ENCODE data around the gene TRIM56. TPM values are rescaled to one million over a fixed set of nuclear protein-coding genes. Genes with fewer than 3 reads are reported as not detected.

Gene TRIM56
- total and polyA plus RNA-seq, 9 of the 15 experiments (the other 6 are each of a cell fraction or from before 2014, with no cell fraction given): 2.0 to 29.7 (median 11.6) TPM

DNA sequence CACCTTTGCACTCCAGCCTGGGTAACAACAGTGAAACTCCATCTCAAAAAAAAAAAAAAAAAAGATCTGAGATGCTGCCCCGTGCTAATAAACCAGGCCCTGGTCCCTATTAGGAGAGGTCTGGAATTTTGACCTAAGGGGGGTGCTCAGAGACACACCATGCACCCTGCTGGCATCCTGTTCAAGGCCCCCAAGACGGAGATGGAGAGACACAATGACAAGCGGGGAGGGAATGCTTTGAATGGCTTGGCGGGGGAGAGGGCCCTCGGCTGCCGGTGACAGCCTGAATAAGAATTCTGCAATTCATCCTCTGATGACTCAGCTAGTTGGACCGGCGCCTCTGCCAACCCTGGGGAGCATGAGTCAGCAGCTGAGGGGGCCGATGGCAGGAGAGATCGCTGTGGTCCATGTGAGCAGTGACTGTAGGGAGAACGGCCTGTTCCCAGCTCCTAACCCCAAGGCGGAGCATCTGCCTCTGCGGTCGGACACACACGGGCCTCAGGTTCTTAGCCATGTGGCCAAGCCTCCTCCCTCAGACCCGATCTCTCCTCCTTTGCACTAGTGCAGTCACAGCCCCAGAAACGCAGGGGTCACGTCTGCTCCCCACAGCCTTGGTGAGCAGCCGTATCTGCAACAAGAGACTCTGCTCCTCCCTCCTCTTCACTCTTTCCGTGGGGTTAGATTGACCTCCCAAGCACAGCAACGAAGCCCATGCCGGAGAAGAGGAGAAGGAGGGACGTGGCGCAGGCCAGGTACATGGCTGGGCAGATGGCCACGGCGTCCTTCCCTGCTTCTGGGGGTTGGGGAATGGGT is 14.9 kb downstream of the TRIM56 start (continued):
- TF ChIP-seq, protein P1, sequence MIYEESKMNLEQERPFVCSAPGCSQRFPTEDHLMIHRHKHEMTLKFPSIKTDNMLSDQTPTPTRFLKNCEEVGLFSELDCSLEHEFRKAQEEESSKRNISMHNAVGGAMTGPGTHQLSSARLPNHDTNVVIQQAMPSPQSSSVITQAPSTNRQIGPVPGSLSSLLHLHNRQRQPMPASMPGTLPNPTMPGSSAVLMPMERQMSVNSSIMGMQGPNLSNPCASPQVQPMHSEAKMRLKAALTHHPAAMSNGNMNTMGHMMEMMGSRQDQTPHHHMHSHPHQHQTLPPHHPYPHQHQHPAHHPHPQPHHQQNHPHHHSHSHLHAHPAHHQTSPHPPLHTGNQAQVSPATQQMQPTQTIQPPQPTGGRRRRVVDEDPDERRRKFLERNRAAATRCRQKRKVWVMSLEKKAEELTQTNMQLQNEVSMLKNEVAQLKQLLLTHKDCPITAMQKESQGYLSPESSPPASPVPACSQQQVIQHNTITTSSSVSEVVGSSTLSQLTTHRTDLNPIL (CRISPR knock-in tag; IDR thresholded peaks at IDR 0.05): peak; percentile 15; the same call in 1 of the 2 replicates
- no peak for TF ChIP-seq ZNF253 (CRISPR knock-in tag; conservative IDR thresholded peaks at IDR 0.05)
- no peak for TF ChIP-seq CREBBP (IDR thresholded peaks at IDR 0.05; ENCODE audit: low read depth, low read length)
- TF ChIP-seq ZNF444 (CRISPR knock-in tag; IDR thresholded peaks at IDR 0.05): 0 out of 2 replicates have a peak, but pooled peaks have one; percentile 39
- no peak for TF ChIP-seq CC2D1A (IDR thresholded peaks at IDR 0.05)
- no peak for TF ChIP-seq TCFL5 (CRISPR knock-in tag; conservative IDR thresholded peaks at IDR 0.05)
- TF ChIP-seq GATAD2B (IDR thresholded peaks at IDR 0.05; ENCODE audit: borderline replicate concordance): no peak; the same call in 1 of the 2 replicates
- no peak for TF ChIP-seq NUFIP1 (IDR thresholded peaks at IDR 0.05; ENCODE audit: partially characterized antibody)
- TF ChIP-seq ZBTB7A (IDR thresholded peaks at IDR 0.05; ENCODE audit: borderline replicate concordance, control insufficient read depth, low read depth, low read length): peak; percentile 24; the same call in 1 of the 2 replicates
- TF ChIP-seq, protein P2, sequence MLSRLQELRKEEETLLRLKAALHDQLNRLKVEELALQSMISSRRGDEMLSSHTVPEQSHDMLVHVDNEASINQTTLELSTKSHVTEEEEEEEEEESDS (CRISPR knock-in tag; IDR thresholded peaks at IDR 0.05): no peak
- peak; percentile 93 for TF ChIP-seq ATF7 (IDR thresholded peaks at IDR 0.05)
- TF ChIP-seq, protein P3, sequence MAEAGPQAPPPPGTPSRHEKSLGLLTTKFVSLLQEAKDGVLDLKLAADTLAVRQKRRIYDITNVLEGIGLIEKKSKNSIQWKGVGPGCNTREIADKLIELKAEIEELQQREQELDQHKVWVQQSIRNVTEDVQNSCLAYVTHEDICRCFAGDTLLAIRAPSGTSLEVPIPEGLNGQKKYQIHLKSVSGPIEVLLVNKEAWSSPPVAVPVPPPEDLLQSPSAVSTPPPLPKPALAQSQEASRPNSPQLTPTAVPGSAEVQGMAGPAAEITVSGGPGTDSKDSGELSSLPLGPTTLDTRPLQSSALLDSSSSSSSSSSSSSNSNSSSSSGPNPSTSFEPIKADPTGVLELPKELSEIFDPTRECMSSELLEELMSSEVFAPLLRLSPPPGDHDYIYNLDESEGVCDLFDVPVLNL (CRISPR knock-in tag; IDR thresholded peaks at IDR 0.05; ENCODE audit: low read depth): no peak
- TF ChIP-seq, protein P4, sequence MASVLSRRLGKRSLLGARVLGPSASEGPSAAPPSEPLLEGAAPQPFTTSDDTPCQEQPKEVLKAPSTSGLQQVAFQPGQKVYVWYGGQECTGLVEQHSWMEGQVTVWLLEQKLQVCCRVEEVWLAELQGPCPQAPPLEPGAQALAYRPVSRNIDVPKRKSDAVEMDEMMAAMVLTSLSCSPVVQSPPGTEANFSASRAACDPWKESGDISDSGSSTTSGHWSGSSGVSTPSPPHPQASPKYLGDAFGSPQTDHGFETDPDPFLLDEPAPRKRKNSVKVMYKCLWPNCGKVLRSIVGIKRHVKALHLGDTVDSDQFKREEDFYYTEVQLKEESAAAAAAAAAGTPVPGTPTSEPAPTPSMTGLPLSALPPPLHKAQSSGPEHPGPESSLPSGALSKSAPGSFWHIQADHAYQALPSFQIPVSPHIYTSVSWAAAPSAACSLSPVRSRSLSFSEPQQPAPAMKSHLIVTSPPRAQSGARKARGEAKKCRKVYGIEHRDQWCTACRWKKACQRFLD (CRISPR knock-in tag; IDR thresholded peaks at IDR 0.05): peak; percentile 63
- TF ChIP-seq, protein P5, sequence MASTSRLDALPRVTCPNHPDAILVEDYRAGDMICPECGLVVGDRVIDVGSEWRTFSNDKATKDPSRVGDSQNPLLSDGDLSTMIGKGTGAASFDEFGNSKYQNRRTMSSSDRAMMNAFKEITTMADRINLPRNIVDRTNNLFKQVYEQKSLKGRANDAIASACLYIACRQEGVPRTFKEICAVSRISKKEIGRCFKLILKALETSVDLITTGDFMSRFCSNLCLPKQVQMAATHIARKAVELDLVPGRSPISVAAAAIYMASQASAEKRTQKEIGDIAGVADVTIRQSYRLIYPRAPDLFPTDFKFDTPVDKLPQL (IDR thresholded peaks at IDR 0.05; ENCODE audit: extremely low read depth, insufficient read length): no peak
- TF ChIP-seq, protein P6, sequence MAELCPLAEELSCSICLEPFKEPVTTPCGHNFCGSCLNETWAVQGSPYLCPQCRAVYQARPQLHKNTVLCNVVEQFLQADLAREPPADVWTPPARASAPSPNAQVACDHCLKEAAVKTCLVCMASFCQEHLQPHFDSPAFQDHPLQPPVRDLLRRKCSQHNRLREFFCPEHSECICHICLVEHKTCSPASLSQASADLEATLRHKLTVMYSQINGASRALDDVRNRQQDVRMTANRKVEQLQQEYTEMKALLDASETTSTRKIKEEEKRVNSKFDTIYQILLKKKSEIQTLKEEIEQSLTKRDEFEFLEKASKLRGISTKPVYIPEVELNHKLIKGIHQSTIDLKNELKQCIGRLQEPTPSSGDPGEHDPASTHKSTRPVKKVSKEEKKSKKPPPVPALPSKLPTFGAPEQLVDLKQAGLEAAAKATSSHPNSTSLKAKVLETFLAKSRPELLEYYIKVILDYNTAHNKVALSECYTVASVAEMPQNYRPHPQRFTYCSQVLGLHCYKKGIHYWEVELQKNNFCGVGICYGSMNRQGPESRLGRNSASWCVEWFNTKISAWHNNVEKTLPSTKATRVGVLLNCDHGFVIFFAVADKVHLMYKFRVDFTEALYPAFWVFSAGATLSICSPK (IDR thresholded peaks at IDR 0.05; ENCODE audit: borderline replicate concordance): no peak
- no peak for TF ChIP-seq CHCHD3 (CRISPR knock-in tag; IDR thresholded peaks at IDR 0.05)
- no peak; the same call in 1 of the 2 replicates for TF ChIP-seq TARDBP (IDR thresholded peaks at IDR 0.05)
- TF ChIP-seq, protein P7, sequence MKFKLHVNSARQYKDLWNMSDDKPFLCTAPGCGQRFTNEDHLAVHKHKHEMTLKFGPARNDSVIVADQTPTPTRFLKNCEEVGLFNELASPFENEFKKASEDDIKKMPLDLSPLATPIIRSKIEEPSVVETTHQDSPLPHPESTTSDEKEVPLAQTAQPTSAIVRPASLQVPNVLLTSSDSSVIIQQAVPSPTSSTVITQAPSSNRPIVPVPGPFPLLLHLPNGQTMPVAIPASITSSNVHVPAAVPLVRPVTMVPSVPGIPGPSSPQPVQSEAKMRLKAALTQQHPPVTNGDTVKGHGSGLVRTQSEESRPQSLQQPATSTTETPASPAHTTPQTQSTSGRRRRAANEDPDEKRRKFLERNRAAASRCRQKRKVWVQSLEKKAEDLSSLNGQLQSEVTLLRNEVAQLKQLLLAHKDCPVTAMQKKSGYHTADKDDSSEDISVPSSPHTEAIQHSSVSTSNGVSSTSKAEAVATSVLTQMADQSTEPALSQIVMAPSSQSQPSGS (CRISPR knock-in tag; IDR thresholded peaks at IDR 0.05): no peak

Data from K562 (cell line).